IMR-90 (cell line): ENCODE measurements around the gene NAA10. TPM values are rescaled to one million over a fixed set of nuclear protein-coding genes. Genes with fewer than 3 reads are reported as not detected.

Source experiments
- ATAC-seq: fragments of 200-7000 bp; cut with Tn5 transposase; 2 replicates; pipeline ENCODE4 v1.9.1; 2020; ENCODE audit warnings: low read depth, mild to moderate bottlenecking, moderate library complexity
- BruUV-seq: library from RNA; stranded (reverse); fragments of 400-500 nt; replicated peaks from 2 replicates; lab custom pipeline; 2021; lab: Mats Ljungman, UMichigan
- CTCF ChIA-PET: fragments of 300-600 bp; formaldehyde crosslinking; extraction: SDS; loops from one replicate; lab custom pipeline; 2021; ENCODE audit warnings: antibody characterized with exemption; lab: Yijun Ruan, JAX
- POLR2A ChIA-PET: fragments of 300-600 bp; sonication (Branson Sonifier 250); formaldehyde crosslinking; loops from one replicate; lab custom pipeline; 2022; ENCODE audit warnings: antibody characterized with exemption; ENCODE audit not compliant: unreplicated experiment; lab: Charles Lee
- DNase-seq: peaks from one replicate; pipeline ENCODE4 v3.0.0; 2013
- H2AFZ ChIP-seq: replicated peaks from 2 replicates; pipeline ENCODE3; 2013; ENCODE audit warnings: low read length, mild to moderate bottlenecking; ENCODE audit not compliant: poor library complexity
- H2AK5ac ChIP-seq: 2 replicates; pipeline ENCODE4 v1.6.1; 2013; ENCODE audit warnings: low read depth, low read length, inconsistent platforms
- H2AK9ac ChIP-seq: replicated peaks from 2 replicates; pipeline ENCODE3; 2013; ENCODE audit warnings: mild to moderate bottlenecking, low read depth, low read length, moderate library complexity; ENCODE audit not compliant: poor library complexity
- H2BK120ac ChIP-seq: 2 replicates; pipeline ENCODE4 v1.6.1; 2013; ENCODE audit warnings: low read depth, low read length, inconsistent platforms
- H2BK15ac ChIP-seq: 3 replicates; pipeline ENCODE4 v1.6.1; 2013; ENCODE audit warnings: low read depth, low read length, inconsistent platforms
- H2BK20ac ChIP-seq: 2 replicates; pipeline ENCODE4 v1.6.1; 2013; ENCODE audit warnings: low read depth, mild to moderate bottlenecking, inconsistent platforms, low read length, moderate library complexity
- H2BK5ac ChIP-seq: 2 replicates; pipeline ENCODE4 v1.6.1; 2013; ENCODE audit warnings: mild to moderate bottlenecking, low read depth, low read length, inconsistent platforms; ENCODE audit not compliant: poor library complexity, severe bottlenecking
- H3K14ac ChIP-seq: replicated peaks from 2 replicates; pipeline ENCODE4 v1.6.1; 2013; ENCODE audit warnings: low read depth, low read length, inconsistent platforms
- H3K18ac ChIP-seq: 2 replicates; pipeline ENCODE4 v1.6.1; 2013; ENCODE audit warnings: low read depth, low read length, control low read depth
- H3K23ac ChIP-seq: 2 replicates; pipeline ENCODE4 v1.6.1; 2013; ENCODE audit warnings: low read depth, low read length, inconsistent platforms
- H3K27ac ChIP-seq: 2 replicates; pipeline ENCODE4 v1.5.1; 2013; ENCODE audit warnings: mild to moderate bottlenecking, control low read depth, low read length; ENCODE audit not compliant: insufficient read depth
- H3K27me3 ChIP-seq: 2 replicates; pipeline ENCODE4 v1.6.1; 2013; ENCODE audit warnings: low read length; ENCODE audit not compliant: control insufficient read depth, insufficient read depth
- H3K36me3 ChIP-seq: 2 replicates; pipeline ENCODE4 v1.6.1; 2013; ENCODE audit warnings: low read length, mixed read lengths; ENCODE audit not compliant: control insufficient read depth, insufficient read depth
- H3K4ac ChIP-seq: 2 replicates; pipeline ENCODE4 v1.6.1; 2013; ENCODE audit warnings: low read depth, low read length, inconsistent platforms
- H3K4me1 ChIP-seq: 2 replicates; pipeline ENCODE4 v1.6.1; 2013; ENCODE audit warnings: low read length, mixed read lengths; ENCODE audit not compliant: control insufficient read depth, insufficient read depth
- H3K4me2 ChIP-seq: 2 replicates; pipeline ENCODE4 v1.6.1; 2013; ENCODE audit warnings: low read depth, mild to moderate bottlenecking, control low read depth, low read length, moderate library complexity
- H3K4me3 ChIP-seq: 2 replicates; pipeline ENCODE4 v1.5.1; 2013; ENCODE audit warnings: low read depth, mild to moderate bottlenecking, control low read depth, low read length, moderate library complexity; ENCODE audit not compliant: insufficient read depth
- H3K56ac ChIP-seq: 2 replicates; pipeline ENCODE4 v1.6.1; 2013; ENCODE audit warnings: low read length, inconsistent platforms; ENCODE audit not compliant: insufficient read depth; ENCODE audit errors: extremely low read depth
- H3K79me1 ChIP-seq, 2 experiments: 2 replicates each; pipeline ENCODE4 v1.6.1; 2013; ENCODE audit warnings: low read length in 2 of 2, inconsistent platforms in 1 of 2, low read depth in 1 of 2
- H3K9ac ChIP-seq: 2 replicates; pipeline ENCODE4 v1.6.1; 2013; ENCODE audit warnings: low read depth, low read length, control low read depth
- H3K9me1 ChIP-seq: 2 replicates; pipeline ENCODE4 v1.6.1; 2013; ENCODE audit warnings: low read length, inconsistent platforms; ENCODE audit not compliant: insufficient read depth
- H3K9me3 ChIP-seq: 2 replicates; pipeline ENCODE4 v1.6.1; 2013; ENCODE audit warnings: low read length; ENCODE audit not compliant: control insufficient read depth, insufficient read depth
- H4K20me1 ChIP-seq: 2 replicates; pipeline ENCODE4 v1.6.1; 2013; ENCODE audit warnings: low read length, inconsistent platforms; ENCODE audit not compliant: insufficient read depth
- H4K5ac ChIP-seq: 2 replicates; pipeline ENCODE4 v1.6.1; 2013; ENCODE audit warnings: mild to moderate bottlenecking, low read depth, low read length, control low read depth
- H4K8ac ChIP-seq, 2 experiments: 2 replicates each; pipeline ENCODE4 v1.6.1; 2013; ENCODE audit warnings: low read depth in 2 of 2, low read length in 2 of 2, control low read depth in 1 of 2, inconsistent platforms in 1 of 2
- H4K91ac ChIP-seq: 2 replicates; pipeline ENCODE4 v1.6.1; 2013; ENCODE audit warnings: low read depth, low read length, inconsistent platforms; ENCODE audit not compliant: insufficient read depth
- BHLHE40 ChIP-seq: fragments of 150-350 bp; IDR thresholded peaks from 2 replicates; pipeline ENCODE4 v1.6.1; 2016; ENCODE audit warnings: mild to moderate bottlenecking, low read depth, low read length
- MAZ ChIP-seq: IDR thresholded peaks from 2 replicates; pipeline ENCODE4 v1.6.1; 2012; ENCODE audit warnings: low read depth, mild to moderate bottlenecking, low read length, improper control_type of control experiment, moderate library complexity, borderline replicate concordance
- POLR2A ChIP-seq: IDR thresholded peaks from 2 replicates; pipeline ENCODE4 v1.6.1; 2012; ENCODE audit warnings: mild to moderate bottlenecking, low read depth, low read length
- RAD21 ChIP-seq: IDR thresholded peaks from 2 replicates; pipeline ENCODE4 v1.6.1; 2012; ENCODE audit warnings: low read length, improper control_type of control experiment
- WGBS, 2 experiments: methylation state at CpG; one replicate each; pipeline versions ENCODE4 v1.1.5 to v1.1.7; 2013; ENCODE audit warnings: missing lambda C conversion rate in 2 of 2; ENCODE audit not compliant: insufficient read length in 1 of 2; ENCODE audit errors: extremely low coverage in 2 of 2; 5-methylcytosine and 5-hydroxymethylcytosine counted together
- dilution Hi-C: fragments of 300-500 bp; cut with HindIII; formaldehyde crosslinking; loops from one replicate; pipeline ENCODE4 v1.14.3; 2018; ENCODE audit warnings: low sequenced_read_pairs; ENCODE audit not compliant: unreplicated experiment
- in situ Hi-C: fragments of 300-500 bp; cut with MboI; formaldehyde crosslinking; loops from 3 replicates; pipeline ENCODE4 v1.14.3; 2019; ENCODE audit warnings: low sequenced_read_pairs, inconsistent platforms, mixed read lengths
- intact Hi-C: fragments of 100-400 bp; cut with micrococcal nuclease; formaldehyde crosslinking; loops from 2 replicates; pipeline ENCODE4 v1.10.0; 2022
- polyA plus RNA-seq, 3 experiments: library from polyadenylated mRNA; depleted of rRNA; stranded (reverse); fragments of >200 nt; gene quantifications; 2 replicates each; pipeline ENCODE4 v1.2.3, GENCODE V29; 2012; ENCODE audit warnings: low replicate concordance in 1 of 3
- total RNA-seq: library from RNA; depleted of rRNA; stranded (reverse); fragments of >200 nt; gene quantifications from 2 replicates; pipeline ENCODE4 v1.2.3, GENCODE V29; 2012
- TF ChIP-seq, protein P1 (sequence below): fragments of 150-350 bp; IDR thresholded peaks from 2 replicates; pipeline ENCODE4 v1.6.1; 2017; ENCODE audit warnings: mild to moderate bottlenecking, antibody characterized with exemption, low read length, low read depth
- TF ChIP-seq, protein P2 (sequence below): conservative IDR thresholded peaks from 2 replicates; pipeline ENCODE4 v1.5.1; 2012; ENCODE audit warnings: mild to moderate bottlenecking, low read depth, low read length, improper control_type of control experiment

The NAA10 gene
- total and polyA plus RNA-seq, 2 of the 4 experiments (the other 2 are of a cell fraction) = 98.6 to 172 TPM

DNA sequence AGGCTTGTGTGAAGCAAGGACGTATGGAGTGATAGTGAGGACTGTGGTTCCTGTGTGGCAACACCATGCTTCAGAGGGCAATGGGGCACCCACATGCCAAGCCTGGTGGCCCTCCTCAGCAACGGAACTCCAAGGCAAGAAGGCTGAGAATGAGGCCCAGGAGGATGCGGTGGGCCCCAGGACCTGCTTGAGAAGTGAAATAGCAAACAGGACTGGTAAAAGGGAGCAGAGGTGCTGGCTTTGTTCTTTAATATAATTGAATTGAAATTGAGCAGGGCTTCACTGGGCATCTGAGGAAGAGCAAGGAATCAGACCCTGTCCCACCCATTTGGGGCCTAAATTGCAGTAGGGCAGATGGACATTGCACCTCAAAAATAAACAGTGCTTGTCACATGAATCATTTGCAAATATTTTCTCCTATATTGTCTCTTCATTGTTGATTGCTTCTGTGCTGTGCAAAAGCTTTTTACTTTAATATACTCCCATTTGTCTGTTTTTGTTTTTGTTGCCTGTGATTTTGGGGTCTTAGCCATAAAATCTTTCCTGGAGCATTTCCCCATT is 40.0 kb upstream of the NAA10 start:
- Histone ChIP-seq H2BK120ac (no peak overlapping the region), H2AK5ac (no peak overlapping the region), H3K9me1 (peaks cover 3% of the 10 kb centered on the region; the same call in 1 of the 2 replicates), H3K27ac (no peak overlapping the region), H3K56ac (no peak overlapping the region), H3K27me3 (no peaks in the 10 kb centered on the region), H4K8ac (no peak overlapping the region), H3K4me2 (no peak overlapping the region), H3K4me1 (peaks cover 6% of the 10 kb centered on the region; the same call in 1 of the 2 replicates), H3K4ac (no peak overlapping the region), H3K14ac (no peak overlapping the region), H4K5ac (no peak overlapping the region), H3K9ac (no peak overlapping the region), H3K36me3 (no peaks in the 10 kb centered on the region), H2AFZ (no peak overlapping the region), H3K4me3 (no peak overlapping the region), H3K18ac (no peak overlapping the region), H2AK9ac (no peak overlapping the region), H3K79me1 (peaks cover 14 to 21% of the 10 kb centered on the region in 2 experiments; a peak in 2 of 4 replicates), H2BK20ac (no peak overlapping the region), H4K91ac (no peak overlapping the region), H2BK15ac (no peak overlapping the region), H3K23ac (no peak overlapping the region; the same call in 1 of the 2 replicates), H4K20me1 (peaks cover 10% of the 10 kb centered on the region), H3K9me3 (no peaks in the 10 kb centered on the region), H2BK5ac (no peak overlapping the region)
- intact Hi-C loops (no loop called here), dilution Hi-C loops (no loop called here), in situ Hi-C loops (no loop called here)
- DNase-seq = no peak
- 80% methylated on average over 1 of the region's 3 CpGs; no CpG with 5 or more reads in 1 of the 2 experiments for WGBS, 2 experiments
- POLR2A ChIA-PET = interaction anchor here (0.5 kb wide), 1 partner anchor 452 kb away, joined by 11 read pairs; no protein-coding TSS in a partner anchor
- ATAC-seq = no peak
- BruUV-seq = no TSS peak
- TF ChIP-seq, protein P1, sequence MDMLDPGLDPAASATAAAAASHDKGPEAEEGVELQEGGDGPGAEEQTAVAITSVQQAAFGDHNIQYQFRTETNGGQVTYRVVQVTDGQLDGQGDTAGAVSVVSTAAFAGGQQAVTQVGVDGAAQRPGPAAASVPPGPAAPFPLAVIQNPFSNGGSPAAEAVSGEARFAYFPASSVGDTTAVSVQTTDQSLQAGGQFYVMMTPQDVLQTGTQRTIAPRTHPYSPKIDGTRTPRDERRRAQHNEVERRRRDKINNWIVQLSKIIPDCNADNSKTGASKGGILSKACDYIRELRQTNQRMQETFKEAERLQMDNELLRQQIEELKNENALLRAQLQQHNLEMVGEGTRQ = no peak
- TF ChIP-seq BHLHE40 (no peak), POLR2A (no peak), RAD21 (no peak), MAZ (no peak)
- TF ChIP-seq, protein P2, sequence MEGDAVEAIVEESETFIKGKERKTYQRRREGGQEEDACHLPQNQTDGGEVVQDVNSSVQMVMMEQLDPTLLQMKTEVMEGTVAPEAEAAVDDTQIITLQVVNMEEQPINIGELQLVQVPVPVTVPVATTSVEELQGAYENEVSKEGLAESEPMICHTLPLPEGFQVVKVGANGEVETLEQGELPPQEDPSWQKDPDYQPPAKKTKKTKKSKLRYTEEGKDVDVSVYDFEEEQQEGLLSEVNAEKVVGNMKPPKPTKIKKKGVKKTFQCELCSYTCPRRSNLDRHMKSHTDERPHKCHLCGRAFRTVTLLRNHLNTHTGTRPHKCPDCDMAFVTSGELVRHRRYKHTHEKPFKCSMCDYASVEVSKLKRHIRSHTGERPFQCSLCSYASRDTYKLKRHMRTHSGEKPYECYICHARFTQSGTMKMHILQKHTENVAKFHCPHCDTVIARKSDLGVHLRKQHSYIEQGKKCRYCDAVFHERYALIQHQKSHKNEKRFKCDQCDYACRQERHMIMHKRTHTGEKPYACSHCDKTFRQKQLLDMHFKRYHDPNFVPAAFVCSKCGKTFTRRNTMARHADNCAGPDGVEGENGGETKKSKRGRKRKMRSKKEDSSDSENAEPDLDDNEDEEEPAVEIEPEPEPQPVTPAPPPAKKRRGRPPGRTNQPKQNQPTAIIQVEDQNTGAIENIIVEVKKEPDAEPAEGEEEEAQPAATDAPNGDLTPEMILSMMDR = no peak
- CTCF ChIA-PET = no interaction called here
